RCC 7860 (cell line): ENCODE data around the gene DNAAF5.

ENCODE experiments used
- DNase-seq: peaks from one replicate; pipeline ENCODE4 v3.0.0-alpha.2; 2015; ENCODE audit warnings: low spot score
- FAIRE-seq: peaks from 2 replicates; lab custom pipeline; 2012; peaks lifted over from hg19 to GRCh38; lab: Jason Lieb, UNC

Gene DNAAF5

GRCh38 chr7:706721-707120, 19.8 kb upstream of the DNAAF5 start:
- FAIRE-seq: no peak
- DNase-seq: no peak

- FAIRE-seq (no peak), DNase-seq (no peak)
These were observed 19.1 kb upstream of the DNAAF5 start for GRCh38 chr7:707296-708000.

GRCh38 chr7:710161-710560, 16.3 kb upstream of the DNAAF5 start:
- FAIRE-seq: no peak
- DNase-seq: no peak

GRCh38 chr7:711093-711921, 15.2 kb upstream of the DNAAF5 start:
- no peak for DNase-seq

GRCh38 chr7:711922-712380, 14.5 kb upstream of the DNAAF5 start:
- DNase-seq: no peak
- no peak for FAIRE-seq

More at GRCh38 chr7:711093-711921, 15.2 kb upstream of the DNAAF5 start:
- FAIRE-seq: no peak

GRCh38 chr7:712381-713138, 13.9 kb upstream of the DNAAF5 start:
- DNase-seq (no peak), FAIRE-seq (no peak)

GRCh38 chr7:713139-713457, 13.4 kb upstream of the DNAAF5 start:
- FAIRE-seq: no peak
- no peak for DNase-seq

- FAIRE-seq: no peak
- DNase-seq: no peak
These were observed 12.8 kb upstream of the DNAAF5 start for GRCh38 chr7:713488-714230.

- FAIRE-seq (no peak), DNase-seq (no peak)
These were observed 12.2 kb upstream of the DNAAF5 start for GRCh38 chr7:714251-714671.

- no peak for DNase-seq
- FAIRE-seq: no peak
These were observed 10.3 kb upstream of the DNAAF5 start for GRCh38 chr7:716222-716621.

GRCh38 chr7:716636-717035, 9.9 kb upstream of the DNAAF5 start:
- FAIRE-seq (no peak), DNase-seq (no peak)

- FAIRE-seq: no peak
- no peak for DNase-seq
These were observed 4.8 kb upstream of the DNAAF5 start for GRCh38 chr7:721619-722248.

- no peak for DNase-seq
- no peak for FAIRE-seq
These were observed 3.0 kb upstream of the DNAAF5 start for GRCh38 chr7:723541-723940.

- no peak for DNase-seq
- FAIRE-seq: no peak
These were observed 2.2 kb upstream of the DNAAF5 start for GRCh38 chr7:724298-724697.

- FAIRE-seq: peak; percentile 91
- peak; percentile 80 for DNase-seq
These were observed 1.1 kb upstream of the DNAAF5 start for GRCh38 chr7:725223-726005.

- DNase-seq (no peak), FAIRE-seq (no peak)
These were observed 280 bp downstream of the DNAAF5 start for GRCh38 chr7:726854-727103.

GRCh38 chr7:727104-727805, 756 bp downstream of the DNAAF5 start, which contains the start of gene PRKAR1B:
Gene PRKAR1B, minus strand, starts transcription at chr7:727281. Its CDS starts 15,776 bp downstream, at chr7:711505.
- no peak for DNase-seq
- FAIRE-seq: no peak

GRCh38 chr7:727806-728460, 1.4 kb downstream of the DNAAF5 start:
- FAIRE-seq (no peak), DNase-seq (no peak)

- DNase-seq (no peak), FAIRE-seq (no peak)
These were observed 2.1 kb downstream of the DNAAF5 start for GRCh38 chr7:728602-729001.
